HG03175 (cell line): Measurements from ENCODE around the gene THRB.
"Not testable (repeated sequence)": the region's sequence is repeated elsewhere in the genome, so short reads cannot be mapped to it uniquely, and the experiment has no call there.

Experiments
- ATAC-seq: cut with Tn5 transposase; IDR thresholded peaks from one replicate; pipeline ENCODE4 v1.9.1; 2021; ENCODE audit warnings: mild to moderate bottlenecking, moderate library complexity; ENCODE audit not compliant: unreplicated experiment

Gene THRB

GRCh38 chr3:24410860-24411259, 83.8 kb downstream of the THRB start:
- ATAC-seq = no peak

DNA sequence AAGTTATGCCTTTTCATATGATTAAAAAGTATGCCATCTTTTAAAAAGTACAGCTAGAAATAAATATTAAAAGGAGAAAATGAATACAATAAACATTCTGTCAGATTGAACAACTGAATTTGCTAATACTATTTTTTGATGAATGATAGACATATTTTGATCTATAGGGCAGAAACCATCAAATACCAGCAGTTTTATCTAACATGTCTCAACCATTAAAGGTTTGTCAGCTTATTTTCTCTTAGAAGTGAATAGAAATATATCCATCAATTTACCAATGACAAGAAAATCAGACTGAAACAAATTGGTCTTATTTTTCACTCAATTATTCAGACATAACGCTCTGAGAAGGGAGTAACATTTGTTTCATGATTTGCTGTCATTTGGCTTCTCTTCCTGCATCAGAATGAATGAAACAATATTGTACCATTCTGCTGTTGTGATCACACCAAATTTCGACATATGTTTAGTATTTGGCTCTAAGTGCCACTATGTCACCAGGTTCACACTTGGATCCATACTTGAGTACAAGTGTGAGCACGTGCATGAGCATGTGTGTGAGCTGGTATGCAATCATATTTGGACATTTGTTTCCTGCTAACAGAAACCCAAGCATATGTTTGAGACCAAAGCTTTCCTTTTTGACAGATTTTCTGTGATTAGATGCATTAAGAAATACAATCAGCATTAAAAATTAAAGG, 86.5 kb downstream of the THRB start:
- no peak for ATAC-seq

- no peak for ATAC-seq
Observed at GRCh38 chr3:24406900-24407299, 87.8 kb downstream of the THRB start.

DNA sequence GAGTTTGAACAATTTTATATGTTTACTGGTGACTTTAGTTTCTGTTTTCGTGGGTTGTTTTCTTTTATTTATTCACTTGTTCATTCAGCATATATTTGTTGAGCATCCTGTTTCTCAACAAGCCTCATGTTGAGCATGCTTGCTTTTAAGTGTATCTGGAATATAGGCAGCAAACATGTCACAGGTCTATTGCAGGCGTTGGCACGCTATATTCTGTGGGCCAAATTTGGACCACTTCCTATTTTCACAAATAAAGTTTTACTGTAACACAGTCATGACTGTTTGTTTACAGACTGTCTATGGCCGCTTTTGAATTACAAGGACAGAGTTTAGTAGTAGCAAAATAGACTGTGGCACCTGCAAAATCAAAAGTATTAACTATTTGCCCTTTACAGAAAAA, 89.6 kb downstream of the THRB start:
- no peak for ATAC-seq

GRCh38 chr3:24401811-24402185, 92.9 kb downstream of the THRB start:
- no peak for ATAC-seq

GRCh38 chr3:24401090-24401810, 93.4 kb downstream of the THRB start:
- ATAC-seq = no peak

GRCh38 chr3:24400450-24400849, 94.2 kb downstream of the THRB start:
- no peak for ATAC-seq

GRCh38 chr3:24400015-24400414, 94.6 kb downstream of the THRB start:
- no peak for ATAC-seq

DNA sequence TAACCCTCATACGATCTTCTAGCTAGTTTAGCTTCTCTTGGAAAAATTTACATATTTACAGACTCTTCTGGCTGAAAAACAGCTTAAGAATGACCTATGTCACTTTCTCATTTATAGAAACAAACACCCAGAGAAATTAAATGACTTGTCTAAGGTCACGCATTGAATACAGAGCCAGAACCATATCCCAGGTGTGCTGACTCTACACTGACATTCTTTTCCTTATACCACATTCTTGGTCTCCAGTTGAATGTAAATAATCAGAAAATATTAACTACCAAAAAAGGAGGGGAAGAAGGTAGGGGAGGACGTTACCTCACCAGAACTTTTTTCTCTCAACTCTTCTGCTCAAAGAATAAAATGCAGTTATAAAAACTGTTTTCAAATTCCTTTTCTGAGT, 95.0 kb downstream of the THRB start:
- ATAC-seq = no peak

- not testable (repeated sequence) for ATAC-seq
Observed at GRCh38 chr3:24398712-24399111, 95.9 kb downstream of the THRB start.

DNA sequence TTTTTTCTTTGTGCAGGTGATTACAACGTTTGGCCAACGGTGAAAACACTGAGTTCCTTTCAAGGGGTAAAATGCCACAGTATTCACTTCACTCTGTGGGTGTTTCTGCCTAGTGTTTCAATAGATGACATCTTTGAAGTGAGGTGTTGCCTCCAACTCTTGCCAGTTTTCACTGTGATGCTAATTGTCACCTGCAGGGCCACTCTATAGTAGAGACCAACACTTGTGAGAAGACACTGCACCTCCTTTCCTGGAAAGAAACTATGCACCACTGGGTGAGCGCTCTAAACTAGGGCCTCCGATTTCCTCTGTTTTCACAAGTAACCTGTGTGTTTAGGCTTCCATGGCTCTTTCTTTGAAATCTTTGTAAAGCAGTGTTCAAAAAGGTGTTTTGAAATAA, 98.3 kb downstream of the THRB start:
- no peak for ATAC-seq

- no peak for ATAC-seq
Observed at GRCh38 chr3:24394754-24395153, 99.9 kb downstream of the THRB start.

GRCh38 chr3:24393316-24393715, 101.3 kb downstream of the THRB start:
- ATAC-seq = no peak

DNA sequence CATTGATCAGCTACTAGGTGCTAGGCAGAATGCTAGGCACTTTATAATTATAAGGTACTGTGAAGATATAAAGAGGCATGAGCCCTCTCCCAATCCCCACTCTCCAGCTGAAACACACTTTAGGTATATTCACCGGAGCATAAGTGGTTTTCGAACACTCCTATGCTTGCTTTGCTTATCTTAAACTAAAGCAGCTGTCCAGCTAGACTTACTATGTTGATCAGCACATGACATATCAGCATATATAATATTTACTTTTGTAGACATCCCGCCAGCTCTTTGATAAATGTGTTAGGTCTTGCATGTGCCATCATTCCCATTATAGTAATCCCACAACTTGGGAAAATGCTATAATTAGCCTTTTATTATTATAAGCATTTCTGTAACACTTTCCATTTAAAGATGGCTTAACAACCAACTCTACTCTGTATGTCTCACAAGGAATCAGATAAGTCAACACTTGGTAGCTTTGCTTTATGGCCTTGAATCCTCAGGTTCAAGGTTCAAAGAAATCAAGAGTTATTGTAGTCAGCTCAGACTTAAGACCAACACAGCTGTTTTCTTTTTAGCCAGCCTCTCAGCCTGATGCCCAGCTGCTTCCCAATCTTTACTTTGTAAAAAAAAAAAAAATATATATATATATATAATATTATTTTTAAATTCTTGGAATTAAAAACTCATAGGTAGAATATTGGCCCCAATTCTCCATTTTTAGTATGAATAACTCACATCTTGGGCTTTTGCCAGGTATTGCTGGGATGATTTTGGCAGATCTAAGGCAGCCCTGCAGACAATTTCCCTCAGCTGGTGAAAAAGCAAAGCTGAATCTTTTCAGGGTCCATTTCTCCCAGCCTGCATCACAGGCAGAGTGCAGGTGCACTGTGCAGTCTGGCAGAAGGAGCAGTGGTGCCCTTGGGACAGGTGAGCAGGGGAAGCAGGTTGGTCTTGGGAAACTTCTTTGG, 104.2 kb downstream of the THRB start:
- no peak for ATAC-seq

DNA sequence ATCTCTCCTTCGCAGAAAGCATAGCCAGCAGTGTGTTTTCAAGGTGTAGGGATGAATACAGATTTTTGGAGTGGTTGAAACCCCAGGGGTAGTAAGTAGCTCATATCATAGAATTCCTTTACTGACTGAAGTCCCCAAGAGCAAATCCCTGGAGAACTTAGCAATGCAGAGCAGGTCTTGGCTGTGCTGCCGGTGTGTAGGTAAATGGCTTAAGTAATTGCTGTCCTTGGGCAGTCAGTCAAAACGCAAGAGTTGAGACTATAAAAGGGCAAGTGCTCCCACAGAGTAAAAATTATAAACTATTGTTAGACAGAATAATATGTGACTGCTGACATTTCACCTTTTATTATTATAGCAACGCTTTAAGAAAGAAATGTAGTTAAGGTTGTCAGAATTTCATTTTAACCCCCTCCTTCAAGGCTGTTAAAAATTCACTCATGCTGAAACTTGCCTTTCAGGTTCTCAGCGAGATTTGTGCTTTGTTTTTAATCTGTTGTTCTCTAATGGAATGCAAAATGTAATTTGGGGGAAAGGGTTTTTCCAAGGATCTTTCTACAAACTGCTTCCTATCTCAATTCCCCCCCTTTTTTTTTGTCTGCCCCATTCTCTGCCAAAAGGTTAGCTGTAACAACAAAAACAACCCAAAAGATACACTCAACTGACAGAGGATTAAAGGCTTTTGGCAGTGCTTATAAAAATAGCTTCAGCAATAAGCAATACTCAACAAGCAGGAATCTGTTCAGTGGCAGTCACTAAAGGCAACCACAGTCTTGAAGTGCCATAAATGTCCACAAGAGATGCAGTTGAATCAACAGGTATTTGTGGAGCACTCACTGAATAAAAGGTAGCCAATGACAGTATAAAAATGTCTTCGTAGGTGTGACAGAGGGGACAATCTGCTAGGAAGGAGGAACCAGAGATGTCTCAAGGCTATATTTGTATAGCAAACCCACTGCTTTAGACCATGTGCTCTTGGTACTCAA, 105.3 kb downstream of the THRB start:
- ATAC-seq = no peak

GRCh38 chr3:24388611-24389010, 106.0 kb downstream of the THRB start:
- ATAC-seq = no peak

DNA sequence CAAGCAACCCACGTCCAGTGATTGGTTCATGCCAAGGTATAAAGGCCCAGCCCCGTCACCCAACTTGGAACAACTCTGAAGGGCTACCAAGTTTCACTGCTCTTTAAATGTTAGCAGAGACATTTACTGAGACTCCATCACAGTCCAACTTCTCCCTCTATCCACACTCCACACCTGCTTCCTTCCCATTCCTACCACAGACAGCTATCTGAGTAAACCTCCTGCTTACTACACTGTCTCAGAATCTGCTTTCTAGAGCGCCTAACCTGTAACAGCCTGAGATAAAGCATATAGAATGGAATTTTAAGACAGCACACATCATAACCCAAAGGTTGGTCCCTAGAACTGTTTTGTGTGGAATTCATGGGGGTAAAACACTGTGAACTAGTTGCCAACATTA, 106.5 kb downstream of the THRB start:
- no peak for ATAC-seq

- ATAC-seq = no peak
Observed at GRCh38 chr3:24387493-24387892, 107.2 kb downstream of the THRB start.

GRCh38 chr3:24387000-24387399, 107.7 kb downstream of the THRB start:
- no peak for ATAC-seq

- no peak for ATAC-seq
Observed at GRCh38 chr3:24386458-24386857, 108.2 kb downstream of the THRB start.
